ENCODE measurements around the gene CXXC5. TPM values are rescaled to one million over a fixed set of nuclear protein-coding genes. Genes with fewer than 3 reads are reported as not detected.
A peak's percentile ranks its signal among the peaks of the same experiment; 100 is the strongest.

CXXC5 gene
- total and polyA plus RNA-seq, 2 experiments from 2014 or later: 70.4 to 122 TPM

DNA sequence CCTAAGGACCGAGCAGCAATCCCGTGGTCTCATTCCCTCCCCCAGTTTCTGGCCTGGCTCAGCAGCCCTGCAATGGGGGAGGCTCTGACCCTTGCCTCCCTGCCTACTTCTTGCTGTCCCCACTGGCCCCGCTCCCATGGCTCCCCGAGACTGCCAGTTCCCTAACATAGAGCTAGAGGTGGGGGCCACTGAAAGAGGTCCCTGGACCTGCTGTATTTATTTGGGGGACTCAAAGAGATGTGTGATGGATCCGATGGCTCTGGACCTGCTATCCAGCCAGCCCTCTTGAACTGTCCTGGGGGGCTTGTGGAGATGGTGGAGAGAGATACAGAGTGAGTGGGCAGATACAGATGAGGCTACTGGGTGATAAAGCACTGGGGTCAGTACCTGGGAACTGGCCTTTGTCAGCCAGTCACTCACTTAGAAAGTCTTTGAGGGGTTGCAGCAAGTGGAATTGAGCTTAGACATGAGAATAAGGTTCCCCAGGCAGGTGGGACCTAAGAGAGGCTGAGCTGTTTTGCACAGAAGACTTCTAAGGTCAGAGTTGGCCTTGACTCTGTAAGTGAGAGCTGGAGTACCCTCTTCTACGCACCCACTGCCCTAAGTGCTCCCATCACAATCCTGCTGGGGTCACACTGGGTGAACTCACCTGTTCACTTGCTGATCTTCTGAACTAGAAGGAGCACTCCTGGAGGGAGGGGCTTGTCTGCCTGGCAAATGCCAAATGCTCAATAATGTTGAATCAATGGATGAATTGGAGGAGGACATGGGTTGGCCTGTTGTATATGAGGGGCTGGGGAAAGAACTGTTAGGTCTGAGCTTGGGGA lies 42.9 kb downstream of the CXXC5 start:
- Histone ChIP-seq H3K4me3 (no peak overlapping the region), H3K27ac (peak overlapping the region; percentile 80), H3K9me3 (ENCODE audit: low read depth) (no peaks in the 10 kb centered on the region), H3K27me3 (no peaks in the 10 kb centered on the region), H3K4me1 (ENCODE audit: low read depth) (peaks cover 40% of the 10 kb centered on the region), H3K36me3 (no peaks in the 10 kb centered on the region)
- TF ChIP-seq, protein P1, sequence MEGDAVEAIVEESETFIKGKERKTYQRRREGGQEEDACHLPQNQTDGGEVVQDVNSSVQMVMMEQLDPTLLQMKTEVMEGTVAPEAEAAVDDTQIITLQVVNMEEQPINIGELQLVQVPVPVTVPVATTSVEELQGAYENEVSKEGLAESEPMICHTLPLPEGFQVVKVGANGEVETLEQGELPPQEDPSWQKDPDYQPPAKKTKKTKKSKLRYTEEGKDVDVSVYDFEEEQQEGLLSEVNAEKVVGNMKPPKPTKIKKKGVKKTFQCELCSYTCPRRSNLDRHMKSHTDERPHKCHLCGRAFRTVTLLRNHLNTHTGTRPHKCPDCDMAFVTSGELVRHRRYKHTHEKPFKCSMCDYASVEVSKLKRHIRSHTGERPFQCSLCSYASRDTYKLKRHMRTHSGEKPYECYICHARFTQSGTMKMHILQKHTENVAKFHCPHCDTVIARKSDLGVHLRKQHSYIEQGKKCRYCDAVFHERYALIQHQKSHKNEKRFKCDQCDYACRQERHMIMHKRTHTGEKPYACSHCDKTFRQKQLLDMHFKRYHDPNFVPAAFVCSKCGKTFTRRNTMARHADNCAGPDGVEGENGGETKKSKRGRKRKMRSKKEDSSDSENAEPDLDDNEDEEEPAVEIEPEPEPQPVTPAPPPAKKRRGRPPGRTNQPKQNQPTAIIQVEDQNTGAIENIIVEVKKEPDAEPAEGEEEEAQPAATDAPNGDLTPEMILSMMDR (IDR thresholded peaks at IDR 0.05; ENCODE audit: low read depth, low read length): no peak
- DNase-seq (ENCODE audit: low read depth in 1 of 2, low spot score in 1 of 2): no peak

DNA sequence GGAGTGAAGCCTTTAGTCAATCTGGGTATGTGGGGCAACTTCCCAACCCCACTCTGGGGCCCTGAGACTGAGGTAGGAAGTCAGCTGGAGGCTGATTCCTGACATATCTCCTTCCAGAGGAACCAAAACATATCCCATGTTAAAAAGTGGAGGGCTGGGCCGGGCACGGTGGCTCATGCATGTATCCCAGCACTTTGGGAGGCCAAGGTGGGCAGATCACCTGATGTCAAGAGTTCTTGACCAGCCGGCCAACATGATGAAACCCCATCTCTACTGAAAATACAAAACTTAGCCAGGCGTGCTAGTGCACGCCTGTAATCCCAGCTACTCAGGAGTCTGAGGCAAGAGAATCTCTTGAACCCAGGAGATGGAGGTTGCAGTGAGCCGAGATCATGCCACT lies 44.0 kb downstream of the CXXC5 start:
- TF ChIP-seq, protein P1 (IDR thresholded peaks at IDR 0.05; ENCODE audit: low read depth, low read length): no peak
- no peaks in the 10 kb centered on the region for H3K9me3 ChIP-seq (ENCODE audit: low read depth)
- no peak overlapping the region for H3K27ac ChIP-seq
- no peak overlapping the region for H3K4me3 ChIP-seq
- no peak for DNase-seq (ENCODE audit: low read depth in 1 of 2, low spot score in 1 of 2)
- H3K27me3 ChIP-seq: no peaks in the 10 kb centered on the region
- no peaks in the 10 kb centered on the region for H3K36me3 ChIP-seq
- peaks cover 48% of the 10 kb centered on the region for H3K4me1 ChIP-seq (ENCODE audit: low read depth)

DNA sequence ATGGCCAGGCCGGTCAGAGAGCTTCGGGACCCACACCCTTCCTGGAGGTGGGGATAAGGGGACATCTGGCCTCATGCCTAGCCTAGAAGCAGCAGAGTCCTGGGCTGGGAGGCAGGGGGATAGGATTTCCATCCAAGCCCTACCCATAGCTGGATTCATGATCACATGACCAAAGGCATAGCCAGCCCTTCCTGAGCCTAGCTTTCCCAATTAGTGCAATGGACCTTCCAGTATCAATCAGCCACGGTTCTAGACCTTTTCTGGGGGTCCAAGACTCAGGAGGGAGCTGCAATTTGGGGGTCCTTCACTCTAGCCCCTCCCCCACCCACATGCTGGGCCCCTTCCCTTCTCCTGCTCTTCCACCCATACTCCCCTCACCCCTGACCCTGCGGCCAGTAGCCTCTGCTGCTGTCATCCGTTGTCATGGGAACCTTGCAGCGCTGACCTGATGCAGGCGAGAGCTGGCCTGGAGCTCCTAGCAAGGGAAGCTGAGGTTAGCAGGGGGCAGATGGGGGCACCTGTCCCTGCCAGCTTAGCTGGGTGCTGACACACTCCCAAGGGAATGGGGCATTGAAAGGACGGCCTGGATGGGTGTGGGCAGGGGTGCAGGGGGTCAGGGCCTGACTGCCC lies 44.6 kb downstream of the CXXC5 start:
- H3K9me3 ChIP-seq (ENCODE audit: low read depth): no peaks in the 10 kb centered on the region
- peak overlapping the region; percentile 13 for H3K27ac ChIP-seq
- H3K4me3 ChIP-seq: no peak overlapping the region
- H3K36me3 ChIP-seq: no peaks in the 10 kb centered on the region
- peaks cover 54% of the 10 kb centered on the region for H3K4me1 ChIP-seq (ENCODE audit: low read depth)
- TF ChIP-seq, protein P1 (IDR thresholded peaks at IDR 0.05; ENCODE audit: low read depth, low read length): no peak
- no peak for DNase-seq (ENCODE audit: low read depth in 1 of 2, low spot score in 1 of 2)
- H3K27me3 ChIP-seq: no peaks in the 10 kb centered on the region

DNA sequence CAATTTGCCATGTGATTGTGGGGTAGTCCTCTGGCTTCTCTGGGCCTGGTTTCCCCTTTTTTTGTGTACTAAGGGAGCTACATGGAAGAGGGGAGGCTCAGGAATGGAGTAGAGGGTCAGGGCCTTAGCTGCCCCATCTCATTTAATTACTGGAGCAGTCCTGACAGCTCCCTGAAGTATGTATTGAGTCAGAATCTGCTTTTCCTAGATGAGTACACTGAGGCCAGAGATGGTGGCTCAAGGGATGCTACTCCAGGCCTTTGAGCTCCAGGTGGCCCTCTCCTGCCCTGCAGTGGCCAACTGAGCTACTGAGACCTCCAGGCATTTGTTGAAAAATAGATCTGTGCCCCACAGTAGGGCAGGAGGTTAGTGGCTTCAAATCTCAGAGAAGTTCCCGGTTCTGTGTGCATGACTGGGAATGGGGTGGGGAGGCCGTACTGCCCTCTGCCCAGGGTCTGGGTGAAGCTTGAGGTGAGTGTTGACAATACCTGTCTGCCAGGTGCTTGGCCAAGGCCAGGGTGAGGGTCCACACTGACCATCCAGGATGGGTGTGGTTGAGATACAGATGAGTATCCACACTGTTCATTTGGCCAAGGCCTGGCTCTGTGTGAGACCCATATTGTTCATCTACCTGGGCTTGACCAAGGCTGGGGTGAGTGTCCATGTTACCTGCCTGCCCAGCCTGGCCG lies 45.7 kb downstream of the CXXC5 start:
- H3K36me3 ChIP-seq: no peaks in the 10 kb centered on the region
- DNase-seq (ENCODE audit: low read depth in 1 of 2, low spot score in 1 of 2): no peak
- no peak overlapping the region for H3K4me3 ChIP-seq
- TF ChIP-seq, protein P1 (IDR thresholded peaks at IDR 0.05; ENCODE audit: low read depth, low read length): no peak
- H3K4me1 ChIP-seq (ENCODE audit: low read depth): peaks cover 59% of the 10 kb centered on the region
- no peaks in the 10 kb centered on the region for H3K9me3 ChIP-seq (ENCODE audit: low read depth)
- H3K27ac ChIP-seq: no peak overlapping the region
- H3K27me3 ChIP-seq: no peaks in the 10 kb centered on the region

DNA sequence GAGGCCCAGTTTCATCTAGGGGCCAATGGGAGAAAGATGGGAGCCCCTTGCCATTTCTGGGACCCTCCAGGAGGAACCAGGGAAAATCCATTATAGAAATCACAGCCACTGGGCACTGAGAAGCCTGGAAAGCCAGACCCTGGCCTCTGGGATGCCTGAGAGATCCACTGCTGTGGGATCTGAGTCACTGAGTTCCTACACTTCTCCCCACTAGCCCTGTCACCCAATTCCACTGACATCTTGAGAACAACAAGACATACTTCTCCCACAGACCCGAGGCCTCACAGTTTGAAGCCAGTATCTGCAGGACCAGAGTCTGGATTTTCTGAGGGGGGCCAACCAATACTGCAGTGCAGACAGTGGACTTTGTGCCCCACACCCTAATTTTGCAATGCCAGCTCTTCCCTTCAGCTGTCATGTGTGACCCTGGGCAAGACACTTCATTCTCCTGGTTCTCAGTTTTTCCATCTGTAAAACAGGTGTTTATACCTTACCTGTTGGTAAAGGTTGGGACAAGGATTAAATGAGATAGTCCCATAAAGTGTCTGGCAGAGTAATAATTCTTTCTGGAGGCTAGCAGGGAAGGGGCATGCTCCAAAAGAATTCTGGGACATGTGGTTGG lies 46.5 kb downstream of the CXXC5 start:
- no peaks in the 10 kb centered on the region for H3K9me3 ChIP-seq (ENCODE audit: low read depth)
- DNase-seq (ENCODE audit: low read depth in 1 of 2, low spot score in 1 of 2): no peak
- TF ChIP-seq, protein P1 (IDR thresholded peaks at IDR 0.05; ENCODE audit: low read depth, low read length): no peak
- no peak overlapping the region for H3K4me3 ChIP-seq
- H3K27me3 ChIP-seq: no peaks in the 10 kb centered on the region
- peaks cover 51% of the 10 kb centered on the region for H3K4me1 ChIP-seq (ENCODE audit: low read depth)
- H3K36me3 ChIP-seq: no peaks in the 10 kb centered on the region
- H3K27ac ChIP-seq: no peak overlapping the region

Measured in cardiac muscle cell (in vitro differentiated cells and primary cell).